GM12891 (cell line): Measurements from ENCODE around the gene FOXS1.

Source experiments
- DNase-seq: peaks from one replicate; pipeline ENCODE4 v3.0.0; 2011; ENCODE audit warnings: low spot score; ENCODE audit not compliant: insufficient read length
- FAIRE-seq: peaks from 2 replicates; lab custom pipeline; 2011; peaks lifted over from hg19 to GRCh38; lab: Jason Lieb, UNC
- PAX5 ChIP-seq: IDR thresholded peaks from 2 replicates; pipeline ENCODE4 v1.6.1; 2011; ENCODE audit warnings: low read length, moderate library complexity, mild to moderate bottlenecking; ENCODE audit not compliant: insufficient read depth, severe bottlenecking
- POLR2A ChIP-seq: IDR thresholded peaks from 2 replicates; pipeline ENCODE4 v1.6.1; 2011; ENCODE audit warnings: low read depth, low read length, control low read depth
- POLR2AphosphoS5 ChIP-seq: IDR thresholded peaks from 2 replicates; pipeline ENCODE4 v1.6.1; 2011; ENCODE audit warnings: low read depth, low read length, control low read depth
- POU2F2 ChIP-seq: IDR thresholded peaks from 2 replicates; pipeline ENCODE4 v1.6.1; 2011; ENCODE audit warnings: low read depth, mild to moderate bottlenecking, control low read depth, low read length, moderate library complexity
- SPI1 ChIP-seq: IDR thresholded peaks from 2 replicates; pipeline ENCODE4 v1.6.1; 2011; ENCODE audit warnings: low read depth, low read length, control low read depth
- TAF1 ChIP-seq: IDR thresholded peaks from 2 replicates; pipeline ENCODE4 v1.6.1; 2011; ENCODE audit warnings: low read depth, low read length, control low read depth

Gene FOXS1

GRCh38 chr20:31841928-31842327, 3.5 kb downstream of the FOXS1 start:
- FAIRE-seq: no peak
- DNase-seq: no peak
- TF ChIP-seq POLR2A: no peak
- TF ChIP-seq POU2F2: no peak
- TF ChIP-seq SPI1: no peak
- TF ChIP-seq PAX5: no peak

GRCh38 chr20:31840906-31841816, 4.2 kb downstream of the FOXS1 start:
- TF ChIP-seq POLR2AphosphoS5 (no peak), SPI1 (no peak), TAF1 (no peak), PAX5 (no peak), POLR2A (no peak), POU2F2 (no peak)
- DNase-seq (no peak), FAIRE-seq (no peak)

- FAIRE-seq (no peak), DNase-seq (no peak)
- TF ChIP-seq PAX5 (no peak), POLR2AphosphoS5 (no peak), TAF1 (no peak), POU2F2 (no peak), POLR2A (no peak), SPI1 (no peak)
Measured at GRCh38 chr20:31839782-31840487, 5.5 kb downstream of the FOXS1 start.

GRCh38 chr20:31838646-31839292, 6.6 kb downstream of the FOXS1 start:
- TF ChIP-seq POU2F2 (no peak), POLR2AphosphoS5 (no peak), SPI1 (no peak), TAF1 (no peak), PAX5 (no peak), POLR2A (no peak)
- FAIRE-seq: no peak
- DNase-seq: no peak

- DNase-seq (no peak), FAIRE-seq (no peak)
- no peak for TF ChIP-seq TAF1
- TF ChIP-seq SPI1: no peak
- no peak for TF ChIP-seq POLR2AphosphoS5
- no peak for TF ChIP-seq POU2F2
- TF ChIP-seq PAX5: no peak
- TF ChIP-seq POLR2A: no peak
Measured at GRCh38 chr20:31837896-31838397, 7.5 kb downstream of the FOXS1 start.

GRCh38 chr20:31836853-31837608, 8.4 kb downstream of the FOXS1 start:
- no peak for DNase-seq
- TF ChIP-seq TAF1 (no peak), POU2F2 (no peak), POLR2AphosphoS5 (no peak), POLR2A (no peak), PAX5 (no peak), SPI1 (no peak)
- FAIRE-seq: no peak

- DNase-seq: peak; percentile 62
- TF ChIP-seq POLR2AphosphoS5 (no peak), POU2F2 (0 out of 2 replicates have a peak, but pooled peaks have one; percentile 20)
- FAIRE-seq: peak; percentile 86
Measured at GRCh38 chr20:31835977-31836852, 9.2 kb downstream of the FOXS1 start.

- DNase-seq (no peak), FAIRE-seq (no peak)
- TF ChIP-seq PAX5: no peak
- TF ChIP-seq POLR2AphosphoS5: no peak
- TF ChIP-seq POLR2A: no peak
- TF ChIP-seq POU2F2: no peak
- TF ChIP-seq TAF1: no peak
- TF ChIP-seq SPI1: no peak
Measured at GRCh38 chr20:31835554-31835953, 9.8 kb downstream of the FOXS1 start.
